MCF 10A (cell line): Measurements from ENCODE around the gene DNAJC12. TPM values are rescaled to one million over a fixed set of nuclear protein-coding genes. Genes with fewer than 3 reads are reported as not detected.
"Not testable (repeated sequence)": the region's sequence is repeated elsewhere in the genome, so short reads cannot be mapped to it uniquely, and the experiment has no call there.

Experiments
- BruUV-seq: library from RNA; stranded (reverse); fragments of 400-500 nt; replicated peaks from 2 replicates; lab custom pipeline; 2021; lab: Mats Ljungman, UMichigan
- CTCF ChIA-PET: fragments of 300-600 bp; sonication (Branson Sonifier 250); formaldehyde crosslinking; extraction: SDS; loops from one replicate; lab custom pipeline; 2021; ENCODE audit warnings: antibody characterized with exemption, inconsistent platforms; lab: Yijun Ruan, JAX
- POLR2A ChIA-PET: fragments of 300-600, 350-650 bp; sonication (Branson Sonifier 250); formaldehyde crosslinking; extraction: SDS; loops from one replicate; lab custom pipeline; 2020; ENCODE audit warnings: antibody characterized with exemption, inconsistent platforms; lab: Yijun Ruan, JAX
- DNase-seq: peaks from one replicate; pipeline ENCODE4 v3.0.0-alpha.2; 2018; ENCODE audit not compliant: unreplicated experiment
- H3K27ac Mint-ChIP-seq: one replicate; pipeline ENCODE4 v1.8.0; 2022; ENCODE audit warnings: mild to moderate bottlenecking, low read depth, mixed read lengths; ENCODE audit not compliant: unreplicated experiment
- H3K27me3 Mint-ChIP-seq: one replicate; pipeline ENCODE4 v1.8.0; 2022; ENCODE audit warnings: mixed read lengths; ENCODE audit not compliant: insufficient read depth, unreplicated experiment
- H3K36me3 Mint-ChIP-seq: one replicate; pipeline ENCODE4 v1.8.0; 2022; ENCODE audit warnings: mild to moderate bottlenecking, moderate library complexity, mixed read lengths; ENCODE audit not compliant: insufficient read depth, unreplicated experiment
- H3K4me1 Mint-ChIP-seq: one replicate; pipeline ENCODE4 v1.8.0; 2022; ENCODE audit warnings: mixed read lengths; ENCODE audit not compliant: insufficient read depth, unreplicated experiment
- H3K4me3 Mint-ChIP-seq: one replicate; pipeline ENCODE4 v1.8.0; 2022; ENCODE audit warnings: mild to moderate bottlenecking, moderate library complexity, mixed read lengths; ENCODE audit not compliant: unreplicated experiment
- H3K9me3 Mint-ChIP-seq: one replicate; pipeline ENCODE4 v1.8.0; 2022; ENCODE audit warnings: mixed read lengths; ENCODE audit not compliant: unreplicated experiment
- CTCF ChIP-seq: fragments of 200-600 bp; IDR thresholded peaks from one replicate; pipeline ENCODE4 v1.8.0; 2022; ENCODE audit warnings: antibody characterized with exemption, mild to moderate bottlenecking; ENCODE audit not compliant: unreplicated experiment
- intact Hi-C: fragments of 100-400 bp; cut with micrococcal nuclease; formaldehyde crosslinking; loops from 2 replicates; pipeline ENCODE4 v1.14.1; 2022
- total RNA-seq: library from RNA; stranded (reverse); gene quantifications from 2 replicates; pipeline ENCODE4 v1.2.3, GENCODE V29; 2022

Gene DNAJC12
- total RNA-seq, 1 experiment from 2014 or later: 9.5 TPM

GRCh38 chr10:67883710-67884312, 45.8 kb upstream of the DNAJC12 start:
- Mint-ChIP-seq H3K4me3 (peak overlapping the region; percentile 78), H3K9me3 (no peaks in the 10 kb centered on the region), H3K36me3 (peaks cover 27% of the 10 kb centered on the region), H3K27me3 (no peaks in the 10 kb centered on the region), H3K4me1 (peaks cover 12% of the 10 kb centered on the region), H3K27ac (peak overlapping the region; percentile 95)
- CTCF ChIA-PET: interaction anchor here (0.9 to 2.1 kb wide), 2 partner anchors 28 to 33 kb away, joined by 3 to 20 read pairs; no protein-coding TSS in a partner anchor
- BruUV-seq: TSS peak; percentile 81
- no peak for TF ChIP-seq CTCF
- intact Hi-C loops: loop anchor here (1.0 kb wide), 2 partner anchors 29 to 190 kb away; no protein-coding TSS in a partner anchor
- DNase-seq: no peak
- POLR2A ChIA-PET: interaction anchor here (0.6 to 3.3 kb wide), 21 partner anchors 8 to 1964 kb away, joined by 3 to 32 read pairs (median 4); partner anchors contain the start of genes DNAJC12, HNRNPH3 and PBLD

GRCh38 chr10:67878133-67878532, 40.1 kb upstream of the DNAJC12 start:
- no peaks in the 10 kb centered on the region for H3K36me3 Mint-ChIP-seq
- H3K27ac Mint-ChIP-seq: no peak overlapping the region
- no peak for DNase-seq
- H3K4me1 Mint-ChIP-seq: no peaks in the 10 kb centered on the region
- BruUV-seq: no TSS peak
- H3K27me3 Mint-ChIP-seq: no peaks in the 10 kb centered on the region
- H3K4me3 Mint-ChIP-seq: no peak overlapping the region
- no peaks in the 10 kb centered on the region for H3K9me3 Mint-ChIP-seq
- TF ChIP-seq CTCF: no peak
- intact Hi-C loops: no loop called here
- ChIA-PET POLR2A (no interaction called here), CTCF (interaction anchor here (0.9 kb wide), 1 partner anchor 23 kb away, joined by 3 read pairs; no protein-coding TSS in a partner anchor)

GRCh38 chr10:67877421-67877820, 39.4 kb upstream of the DNAJC12 start:
- H3K27ac Mint-ChIP-seq, POLR2A ChIA-PET, H3K4me1 Mint-ChIP-seq, H3K4me3 Mint-ChIP-seq, H3K27me3 Mint-ChIP-seq, DNase-seq, intact Hi-C loops, BruUV-seq, H3K36me3 Mint-ChIP-seq, H3K9me3 Mint-ChIP-seq: not testable (repeated sequence)
- CTCF ChIA-PET: interaction anchor here (0.9 kb wide), 1 partner anchor 22 kb away, joined by 3 read pairs; no protein-coding TSS in a partner anchor

DNA sequence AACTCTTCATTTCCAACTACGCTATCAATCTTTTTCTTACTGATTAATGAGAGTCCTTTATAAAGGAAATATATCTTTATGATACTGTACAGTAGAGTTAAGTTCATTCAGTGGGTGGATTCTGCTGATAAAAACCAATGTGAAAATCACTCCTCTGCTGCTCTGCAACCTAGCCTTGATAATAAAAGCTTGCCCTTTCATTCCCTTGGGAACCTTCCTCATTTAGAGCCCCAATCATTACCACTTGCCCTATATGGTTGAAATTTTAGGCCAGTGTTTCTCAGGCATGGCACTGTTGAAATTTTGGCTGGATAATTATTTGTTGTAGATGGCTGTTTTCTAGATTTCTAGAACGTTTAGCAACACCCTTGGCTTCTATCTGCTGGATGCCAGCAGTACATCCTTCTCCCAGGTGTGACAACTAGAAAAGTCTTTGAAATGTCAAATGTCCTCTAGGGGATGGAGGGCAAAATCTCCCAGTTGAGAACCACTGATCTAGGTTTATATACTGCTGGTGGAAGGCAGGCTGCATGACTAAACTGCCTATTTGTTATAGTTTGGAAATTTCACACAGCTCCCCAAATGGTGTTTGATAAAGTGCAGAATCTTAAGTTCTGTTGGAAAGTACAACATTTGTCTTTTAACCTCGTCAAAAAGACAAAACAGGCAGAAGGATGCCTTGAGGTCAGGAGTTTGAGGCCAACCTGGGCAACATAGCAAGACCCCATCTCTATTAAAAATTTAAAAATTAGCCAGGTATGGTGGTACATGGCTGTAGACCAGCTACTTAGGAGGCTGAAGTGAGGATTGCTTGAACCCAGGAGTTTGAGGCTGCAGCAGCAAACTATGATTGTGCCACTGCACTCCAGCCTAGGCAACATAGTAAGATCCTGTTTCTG, 37.6 kb upstream of the DNAJC12 start:
- DNase-seq: no peak
- POLR2A ChIA-PET: interaction anchor here (0.6 to 1.2 kb wide), 2 partner anchors 9 to 11 kb away, joined by 3 to 4 read pairs; partner anchors contain the start of gene SIRT1
- Mint-ChIP-seq H3K4me3 (no peak overlapping the region), H3K9me3 (no peaks in the 10 kb centered on the region), H3K27me3 (no peaks in the 10 kb centered on the region), H3K27ac (no peak overlapping the region), H3K4me1 (no peaks in the 10 kb centered on the region), H3K36me3 (no peaks in the 10 kb centered on the region)
- CTCF ChIA-PET: interaction anchor here (0.9 kb wide), 1 partner anchor 13 kb away, joined by 4 read pairs; no protein-coding TSS in a partner anchor
- TF ChIP-seq CTCF: no peak
- intact Hi-C loops: no loop called here
- BruUV-seq: no TSS peak
